ENCODE results near the gene PDE4D.
"Not testable (repeated sequence)": the region's sequence is repeated elsewhere in the genome, so short reads cannot be mapped to it uniquely, and the experiment has no call there.

The PDE4D gene

GRCh38 chr5:59000211-59000610 lies 893.3 kb downstream of the PDE4D start:
- DNase-seq (ENCODE audit: low spot score) = no peak
- no peak for FAIRE-seq

DNA sequence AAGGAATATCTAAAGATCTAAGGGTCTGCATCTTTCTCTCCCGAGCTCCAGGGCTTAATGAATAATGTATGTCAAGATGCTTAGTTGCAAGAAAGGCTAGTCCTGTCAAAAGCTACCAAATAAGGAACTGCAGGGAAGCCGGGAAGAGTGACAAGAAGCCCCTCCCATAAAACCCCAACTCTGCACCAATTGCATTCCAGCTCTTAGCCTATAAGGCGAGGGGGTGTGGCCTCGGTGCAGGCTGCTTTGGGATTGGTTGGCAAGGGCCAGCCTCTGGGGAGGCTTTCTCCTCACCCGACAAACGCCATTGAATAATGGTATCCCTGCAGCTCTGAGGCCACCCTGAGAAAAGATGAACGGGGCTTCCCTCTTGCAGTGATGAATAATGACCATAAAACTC lies 893.7 kb downstream of the PDE4D start:
- FAIRE-seq = no peak

GRCh38 chr5:58998544-58998943 lies 895.0 kb downstream of the PDE4D start:
- FAIRE-seq (no peak), DNase-seq (ENCODE audit: low spot score) (no peak)

More for the DNA sequence above, 893.7 kb downstream of the PDE4D start:
- DNase-seq (ENCODE audit: low spot score) = no peak

DNA sequence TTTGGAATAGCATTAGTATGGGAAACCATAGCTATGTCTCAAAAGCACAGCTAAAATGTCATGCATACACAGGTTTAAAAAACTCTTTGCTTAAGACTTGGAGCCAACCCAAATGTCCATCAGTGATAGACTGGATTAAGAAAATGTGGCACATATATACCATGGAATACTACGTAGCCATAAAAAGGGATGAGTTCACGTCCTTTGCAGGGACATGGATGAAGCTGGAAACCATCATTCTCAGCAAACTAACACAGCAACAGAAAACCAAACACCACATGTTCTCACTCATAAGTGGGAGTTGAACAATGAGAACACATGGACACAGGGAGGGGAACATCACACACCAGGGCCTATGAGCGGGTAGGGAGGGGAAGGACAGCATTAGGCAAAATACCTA lies 897.7 kb downstream of the PDE4D start:
- not testable (repeated sequence) for FAIRE-seq; DNase-seq (ENCODE audit: low spot score)

DNA sequence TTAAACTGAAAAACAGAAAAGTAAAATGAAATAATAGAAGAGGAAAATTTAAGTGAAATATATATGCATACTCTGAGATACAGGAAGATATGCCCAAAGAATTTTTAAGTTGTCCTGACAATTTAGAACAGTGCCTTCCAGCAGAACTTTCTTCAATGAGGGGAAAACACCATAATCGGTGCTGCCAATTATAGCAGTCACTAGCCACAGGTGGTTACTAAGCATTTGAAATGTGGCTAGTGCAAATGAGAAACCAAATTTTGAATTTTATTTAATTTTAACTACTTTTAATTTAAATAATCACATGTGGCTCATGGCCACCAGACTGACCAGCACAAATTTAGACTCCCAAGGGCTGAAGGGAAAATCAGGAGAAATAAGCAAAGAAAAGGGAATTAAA lies 900.1 kb downstream of the PDE4D start:
- DNase-seq (ENCODE audit: low spot score) (no peak), FAIRE-seq (no peak)

DNA sequence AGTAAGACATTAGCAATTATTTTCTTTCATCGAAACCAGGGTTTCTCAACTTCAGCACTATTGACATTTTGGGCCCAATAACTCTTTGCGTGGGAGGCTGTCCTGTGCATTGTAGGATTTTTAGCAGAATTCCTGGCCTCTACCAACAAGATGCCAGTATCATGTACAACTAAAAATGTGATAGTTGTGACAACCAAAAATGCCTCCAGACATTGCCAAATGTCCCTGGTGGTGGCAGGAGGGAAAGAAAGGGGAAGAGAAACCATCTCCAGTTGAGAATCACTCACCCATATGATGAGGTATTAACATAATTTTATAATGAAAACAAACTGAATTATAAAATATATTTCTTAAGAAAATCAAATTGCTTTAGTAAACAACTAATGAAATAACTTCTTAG lies 904.6 kb downstream of the PDE4D start:
- no peak for DNase-seq (ENCODE audit: low spot score)
- FAIRE-seq = no peak

DNA sequence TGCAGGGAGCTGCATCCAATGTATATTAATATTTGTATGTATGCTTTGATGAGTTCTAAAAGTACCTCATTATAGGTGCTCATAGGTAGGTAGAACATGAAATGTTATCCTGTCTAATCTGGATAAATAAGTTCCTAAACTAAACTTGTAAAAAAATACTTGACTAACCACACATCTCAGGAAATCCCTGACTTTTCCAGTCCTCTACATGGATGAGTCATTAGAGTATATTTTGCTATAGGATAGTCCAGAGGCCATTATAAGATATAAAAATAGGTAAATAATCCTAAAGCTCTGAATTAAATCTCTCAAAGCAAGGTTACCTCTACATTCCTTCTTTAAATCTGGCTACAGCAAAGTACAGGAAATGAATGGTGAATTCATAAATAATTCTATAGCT lies 906.3 kb downstream of the PDE4D start:
- DNase-seq (ENCODE audit: low spot score) = no peak
- no peak for FAIRE-seq

DNA sequence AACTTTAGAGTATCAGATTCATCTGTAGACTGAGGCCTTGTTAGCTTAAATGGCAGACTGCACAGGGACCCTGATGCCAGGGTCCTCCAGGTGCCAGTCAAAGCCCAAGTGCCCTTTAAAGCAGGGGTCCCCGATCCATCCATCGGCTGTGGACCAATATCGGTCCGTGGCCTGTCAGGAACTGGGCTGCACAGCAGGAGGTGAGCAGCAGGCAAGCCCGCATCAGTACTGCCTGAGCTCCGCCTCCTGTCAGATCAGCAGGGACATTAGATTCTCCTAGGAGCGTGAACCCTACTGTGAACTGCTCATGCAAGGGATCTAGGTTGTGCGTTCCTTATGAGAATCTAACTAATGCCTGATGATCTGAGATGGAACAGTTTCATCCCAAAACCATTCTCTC lies 907.2 kb downstream of the PDE4D start:
- DNase-seq (ENCODE audit: low spot score) = no peak
- FAIRE-seq = no peak

- DNase-seq (ENCODE audit: low spot score) = no peak
- no peak for FAIRE-seq
These were observed 907.8 kb downstream of the PDE4D start for GRCh38 chr5:58985759-58986158.

DNA sequence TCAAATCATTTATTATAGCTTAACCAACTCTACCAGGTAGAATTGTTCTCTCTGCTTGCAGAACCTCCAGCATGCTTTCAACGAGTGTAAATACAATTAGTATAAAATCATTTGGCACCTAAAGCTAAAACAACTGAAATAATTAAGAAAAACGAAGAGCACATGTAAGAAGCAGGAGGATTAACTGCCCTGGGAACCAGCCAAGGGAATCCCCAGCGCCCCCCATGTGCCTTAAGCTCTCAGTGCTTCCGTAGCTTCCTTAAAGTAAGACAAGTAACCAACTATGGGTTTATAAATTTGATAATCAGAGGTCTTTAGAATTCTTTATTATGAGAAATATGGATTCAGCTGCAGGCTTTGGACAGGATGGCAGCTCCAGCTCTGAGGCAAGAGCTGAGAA lies 908.2 kb downstream of the PDE4D start:
- DNase-seq (ENCODE audit: low spot score) (no peak), FAIRE-seq (no peak)

DNA sequence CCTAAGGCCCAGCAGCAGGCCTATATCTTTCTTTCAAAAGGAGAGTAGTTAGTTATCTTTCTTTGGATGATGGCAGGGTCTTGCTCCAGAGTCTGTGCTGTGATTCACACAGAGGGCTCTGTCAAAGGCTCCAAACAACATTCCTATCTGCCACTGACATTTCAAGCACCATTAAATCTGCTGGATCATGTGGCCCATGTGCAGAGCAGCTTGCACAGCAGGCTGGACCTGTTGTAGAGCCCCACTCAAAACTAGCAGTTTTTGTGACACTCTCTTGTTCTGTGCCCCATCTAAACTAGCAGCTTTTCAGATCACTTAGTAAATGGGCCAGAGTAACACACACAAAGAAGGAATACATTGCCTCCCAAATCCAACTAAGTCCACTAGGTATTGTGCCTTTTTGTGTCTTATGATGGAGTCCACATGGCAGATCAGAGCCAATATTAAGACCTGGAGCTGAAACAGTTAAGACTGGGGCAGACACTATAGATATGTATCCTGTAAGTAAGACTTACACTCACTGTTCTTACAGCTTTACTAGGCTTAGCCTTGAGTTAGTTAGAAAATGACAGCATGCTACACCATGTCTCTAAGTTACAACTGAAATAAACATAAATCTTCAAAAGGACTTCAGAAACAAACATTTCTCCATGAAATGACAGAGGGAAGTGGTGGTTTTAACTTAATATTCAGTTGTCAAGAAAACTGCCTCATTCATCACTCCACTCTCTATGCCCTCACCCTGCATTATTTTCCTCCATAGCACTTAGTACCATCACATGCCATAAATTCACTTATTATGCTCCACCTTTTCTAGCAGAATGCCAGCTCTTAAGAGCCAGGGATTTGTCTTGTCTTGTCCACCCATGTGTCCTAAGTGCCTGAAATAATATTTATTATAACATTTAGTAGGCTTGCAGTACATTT lies 909.7 kb downstream of the PDE4D start:
- FAIRE-seq = no peak
- no peak for DNase-seq (ENCODE audit: low spot score)

GRCh38 chr5:58980890-58981289 lies 912.6 kb downstream of the PDE4D start:
- DNase-seq (ENCODE audit: low spot score) (no peak), FAIRE-seq (no peak)

GRCh38 chr5:58979090-58979489 lies 914.4 kb downstream of the PDE4D start:
- no peak for DNase-seq (ENCODE audit: low spot score)
- no peak for FAIRE-seq

DNA sequence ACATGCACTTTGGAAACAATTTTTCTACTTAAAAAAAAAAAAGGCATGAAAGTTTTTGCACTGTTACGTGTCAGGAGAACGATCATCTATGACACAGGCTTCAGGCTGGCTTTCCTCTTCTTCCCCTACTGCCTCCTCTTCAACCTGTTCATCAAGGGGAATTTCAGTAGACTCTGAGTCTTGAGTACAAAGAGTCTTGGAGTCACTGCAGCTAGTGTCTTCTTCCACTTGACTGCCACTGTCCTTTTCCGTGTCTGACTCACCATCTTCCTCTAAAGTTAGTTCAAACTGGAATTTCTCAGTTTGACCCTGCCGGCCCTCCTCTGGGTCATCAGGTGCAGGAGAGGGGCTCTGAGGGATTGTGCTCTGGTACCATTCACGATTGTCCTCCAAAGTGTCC lies 918.9 kb downstream of the PDE4D start:
- no peak for FAIRE-seq

DNA sequence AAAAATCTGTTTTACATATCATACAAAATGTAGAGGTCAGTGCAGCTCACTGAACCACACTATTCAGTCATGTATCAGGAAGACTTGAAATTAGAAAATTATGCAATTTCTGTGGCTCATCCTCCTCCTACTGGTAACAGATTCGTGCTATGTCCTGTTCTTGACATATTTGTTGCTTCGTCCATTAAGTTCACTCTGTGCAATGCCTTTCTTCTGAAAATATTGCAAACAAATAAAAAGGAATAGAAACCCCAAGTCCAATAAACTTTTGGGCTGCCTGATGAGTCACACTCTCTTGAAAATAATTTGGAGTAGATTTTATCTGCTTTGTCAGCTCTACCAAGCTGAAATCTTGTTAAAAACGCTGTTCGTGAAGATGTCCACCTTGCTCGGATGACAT lies 919.4 kb downstream of the PDE4D start:
- no peak for FAIRE-seq

More for the DNA sequence above, 918.9 kb downstream of the PDE4D start:
- DNase-seq (ENCODE audit: low spot score) = no peak

GRCh38 chr5:58972301-58972700 lies 921.2 kb downstream of the PDE4D start:
- FAIRE-seq (no peak), DNase-seq (ENCODE audit: low spot score) (no peak)

More for the DNA sequence above, 919.4 kb downstream of the PDE4D start:
- no peak for DNase-seq (ENCODE audit: low spot score)

- FAIRE-seq (no peak), DNase-seq (ENCODE audit: low spot score) (no peak)
These were observed 922.8 kb downstream of the PDE4D start for GRCh38 chr5:58970766-58971165.

GRCh38 chr5:58969795-58970194 lies 923.7 kb downstream of the PDE4D start:
- DNase-seq (ENCODE audit: low spot score) (no peak), FAIRE-seq (no peak)

DNA sequence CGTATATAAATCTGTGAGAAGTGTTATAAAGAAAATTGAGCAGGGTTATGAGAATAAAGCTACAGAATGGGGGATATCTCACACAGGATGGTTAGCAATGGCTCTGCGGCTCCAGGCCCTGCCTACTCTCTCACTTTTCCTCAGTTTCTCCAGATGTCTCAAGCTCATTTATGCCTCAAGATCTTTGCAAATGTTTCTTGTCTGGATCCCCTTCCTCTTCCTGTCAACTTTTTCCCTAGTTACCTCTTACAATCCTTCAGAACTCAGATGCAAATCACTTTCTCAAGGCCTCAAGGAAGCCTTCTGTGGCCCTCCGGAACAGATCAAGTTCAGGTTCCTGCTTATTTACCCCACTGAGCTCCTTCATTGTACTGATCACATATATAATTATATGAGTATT lies 924.3 kb downstream of the PDE4D start:
- FAIRE-seq (no peak), DNase-seq (ENCODE audit: low spot score) (no peak)

- DNase-seq (ENCODE audit: low spot score) (no peak), FAIRE-seq (no peak)
These were observed 925.2 kb downstream of the PDE4D start for GRCh38 chr5:58968350-58968749.

DNA sequence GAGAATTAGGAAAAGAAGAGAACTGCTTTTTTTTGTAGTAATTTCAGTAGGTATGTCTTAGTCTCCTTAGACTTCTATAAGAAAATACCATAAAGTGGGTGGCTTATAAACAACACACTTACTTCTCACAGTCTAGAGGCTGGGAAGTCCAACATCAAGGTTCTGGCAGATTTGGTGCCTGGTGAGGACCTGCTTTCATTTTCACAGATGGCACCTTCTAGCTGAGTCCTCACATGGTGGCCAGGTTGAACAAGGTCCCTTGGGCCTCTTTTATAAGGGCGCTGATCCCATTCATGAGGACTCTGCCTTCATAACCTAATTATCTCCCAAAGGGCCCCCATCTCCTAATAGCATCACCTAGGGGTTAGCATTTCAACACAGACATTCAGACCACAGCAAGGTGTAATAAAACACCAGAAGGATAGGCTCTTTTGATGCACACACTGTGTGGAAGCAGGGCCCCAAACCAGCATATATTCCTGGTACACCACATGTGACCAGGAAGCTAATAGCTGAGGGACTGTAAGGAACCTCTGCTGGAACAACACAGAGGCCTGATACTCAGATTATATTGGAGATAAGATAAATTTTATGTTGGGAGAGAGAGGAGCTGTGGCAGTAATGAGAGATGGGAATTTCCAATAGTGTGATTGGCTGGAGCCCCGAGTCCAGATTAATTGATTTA lies 925.8 kb downstream of the PDE4D start:
- FAIRE-seq = no peak
- no peak for DNase-seq (ENCODE audit: low spot score)

DNA sequence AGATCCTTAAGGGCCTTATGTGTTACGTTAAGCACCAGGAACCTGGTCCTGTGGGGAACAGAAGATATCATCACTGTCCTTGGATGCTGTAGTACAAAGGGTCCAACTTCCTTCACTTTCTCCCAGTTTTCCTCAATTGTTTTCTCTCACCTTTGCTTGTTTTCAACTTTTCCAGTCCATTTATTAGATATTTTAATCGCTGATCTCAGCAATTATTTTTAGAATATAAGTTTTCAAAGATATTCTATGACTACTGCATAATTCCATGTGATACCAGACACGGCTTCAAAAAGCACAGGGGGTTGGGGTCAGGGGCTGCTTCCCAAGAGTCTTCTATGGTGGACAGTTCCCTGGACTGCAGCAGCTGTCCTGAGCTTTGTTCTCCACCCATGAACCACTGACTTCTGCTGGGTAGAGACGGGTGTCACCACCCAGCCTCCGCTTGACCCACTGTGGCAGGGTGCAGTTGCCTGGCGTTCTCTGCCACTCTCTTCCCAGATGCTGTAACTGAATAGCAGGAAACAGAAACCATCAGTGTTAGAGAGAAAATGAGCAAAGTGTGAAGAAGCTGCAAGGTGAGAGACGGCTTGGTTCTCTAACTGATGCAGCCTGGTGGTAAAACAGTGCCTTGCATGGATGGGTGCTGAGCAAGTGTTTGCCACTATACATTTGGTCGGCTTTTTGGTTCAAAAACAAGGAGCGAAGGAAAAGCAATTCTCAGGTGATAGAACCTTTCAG lies 927.7 kb downstream of the PDE4D start:
- FAIRE-seq = no peak
- no peak for DNase-seq (ENCODE audit: low spot score)

All from RCC 7860 (cell line).